HuH-7 (cell line): ENCODE measurements around the gene TBC1D1.
A peak's percentile ranks its signal among the peaks of the same experiment; 100 is the strongest.
"Not testable (repeated sequence)": the region's sequence is repeated elsewhere in the genome, so short reads cannot be mapped to it uniquely, and the experiment has no call there.

Experiments
- DNase-seq: peaks from one replicate; pipeline ENCODE4 v3.0.0; 2011; ENCODE audit warnings: low spot score

TBC1D1 gene

GRCh38 chr4:37889849-37890800, 759 bp upstream of the TBC1D1 start:
- no peak for DNase-seq

GRCh38 chr4:37891260-37892159, 626 bp downstream of the TBC1D1 start:
- DNase-seq, result peak; percentile 68

GRCh38 chr4:37892641-37893040, 1.8 kb downstream of the TBC1D1 start:
- DNase-seq, result no peak

- DNase-seq, result no peak
Observed at GRCh38 chr4:37893164-37893563, 2.3 kb downstream of the TBC1D1 start.

GRCh38 chr4:37895271-37895670, 4.4 kb downstream of the TBC1D1 start:
- DNase-seq, result no peak

GRCh38 chr4:37896206-37896860, 5.4 kb downstream of the TBC1D1 start:
- DNase-seq, result no peak

GRCh38 chr4:37902212-37902611, 11.3 kb downstream of the TBC1D1 start:
- no peak for DNase-seq

GRCh38 chr4:37902738-37903693, 12.1 kb downstream of the TBC1D1 start:
- DNase-seq, result no peak

- DNase-seq, result no peak
Observed at GRCh38 chr4:37903901-37904300, 13.0 kb downstream of the TBC1D1 start.

GRCh38 chr4:37904824-37905223, 13.9 kb downstream of the TBC1D1 start:
- no peak for DNase-seq

GRCh38 chr4:37905533-37906169, 14.8 kb downstream of the TBC1D1 start:
- no peak for DNase-seq

GRCh38 chr4:37908488-37909331, 17.8 kb downstream of the TBC1D1 start:
- no peak for DNase-seq

- no peak for DNase-seq
Observed at GRCh38 chr4:37909332-37910090, 18.6 kb downstream of the TBC1D1 start.

GRCh38 chr4:37910091-37910486, 19.2 kb downstream of the TBC1D1 start:
- no peak for DNase-seq

- DNase-seq, result no peak
Observed at GRCh38 chr4:37914539-37914938, 23.7 kb downstream of the TBC1D1 start.

- no peak for DNase-seq
Observed at GRCh38 chr4:37917388-37917787, 26.5 kb downstream of the TBC1D1 start.

- no peak for DNase-seq
Observed at GRCh38 chr4:37918653-37919052, 27.8 kb downstream of the TBC1D1 start.

- no peak for DNase-seq
Observed at GRCh38 chr4:37922328-37922727, 31.4 kb downstream of the TBC1D1 start.

- DNase-seq, result not testable (repeated sequence)
Observed at GRCh38 chr4:37923089-37923488, 32.2 kb downstream of the TBC1D1 start.
